ENCODE measurements around the gene MAP7D3.

MAP7D3 gene

DNA sequence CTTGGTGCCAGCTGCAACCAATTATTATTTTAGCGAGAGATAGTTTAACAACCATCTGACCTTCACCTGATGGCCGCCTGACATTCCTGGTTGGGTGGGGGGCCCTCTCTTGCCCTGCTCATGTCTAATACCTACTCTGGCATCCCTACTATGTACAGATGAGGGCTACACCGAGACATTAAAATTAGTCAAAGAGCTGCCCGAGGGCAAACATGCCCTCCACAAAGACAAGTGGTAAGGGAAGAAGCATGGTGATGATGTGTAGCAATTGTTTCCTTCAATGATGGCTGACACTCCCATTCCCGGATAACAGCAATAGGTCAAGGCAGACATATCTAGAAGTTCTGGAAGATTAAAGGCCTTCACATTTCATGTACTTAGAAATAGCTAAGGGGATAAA, 49.6 kb downstream of the MAP7D3 start:
- H3K4me3 ChIP-seq (ENCODE audit: low read depth, low read length): no peak overlapping the region
- no peak for DNase-seq (ENCODE audit: low read depth)
- TF ChIP-seq, protein P1, sequence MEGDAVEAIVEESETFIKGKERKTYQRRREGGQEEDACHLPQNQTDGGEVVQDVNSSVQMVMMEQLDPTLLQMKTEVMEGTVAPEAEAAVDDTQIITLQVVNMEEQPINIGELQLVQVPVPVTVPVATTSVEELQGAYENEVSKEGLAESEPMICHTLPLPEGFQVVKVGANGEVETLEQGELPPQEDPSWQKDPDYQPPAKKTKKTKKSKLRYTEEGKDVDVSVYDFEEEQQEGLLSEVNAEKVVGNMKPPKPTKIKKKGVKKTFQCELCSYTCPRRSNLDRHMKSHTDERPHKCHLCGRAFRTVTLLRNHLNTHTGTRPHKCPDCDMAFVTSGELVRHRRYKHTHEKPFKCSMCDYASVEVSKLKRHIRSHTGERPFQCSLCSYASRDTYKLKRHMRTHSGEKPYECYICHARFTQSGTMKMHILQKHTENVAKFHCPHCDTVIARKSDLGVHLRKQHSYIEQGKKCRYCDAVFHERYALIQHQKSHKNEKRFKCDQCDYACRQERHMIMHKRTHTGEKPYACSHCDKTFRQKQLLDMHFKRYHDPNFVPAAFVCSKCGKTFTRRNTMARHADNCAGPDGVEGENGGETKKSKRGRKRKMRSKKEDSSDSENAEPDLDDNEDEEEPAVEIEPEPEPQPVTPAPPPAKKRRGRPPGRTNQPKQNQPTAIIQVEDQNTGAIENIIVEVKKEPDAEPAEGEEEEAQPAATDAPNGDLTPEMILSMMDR (IDR thresholded peaks at IDR 0.05; ENCODE audit: low read depth, low read length, missing control alignments): no peak

DNA sequence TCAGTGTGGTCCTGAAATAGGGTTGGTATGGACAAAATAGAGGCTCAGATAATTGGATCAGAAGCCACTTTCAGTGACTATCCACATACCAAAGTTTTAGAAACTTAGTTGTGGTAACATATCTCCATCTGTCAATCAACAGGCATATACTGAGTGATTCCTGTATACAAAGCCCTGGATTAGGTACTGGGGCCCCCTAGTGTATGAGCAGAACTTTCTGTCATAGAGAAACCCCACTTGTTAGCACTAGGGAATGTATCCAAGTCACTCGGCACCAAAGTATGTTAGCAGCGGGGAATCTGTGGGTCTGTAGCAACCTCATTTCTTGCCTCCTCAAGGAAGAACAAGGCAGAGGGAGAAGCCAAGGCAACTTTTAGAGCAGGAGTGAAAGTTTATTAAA, 50.7 kb downstream of the MAP7D3 start:
- no peak overlapping the region for H3K4me3 ChIP-seq (ENCODE audit: low read depth, low read length)
- TF ChIP-seq, protein P1 (IDR thresholded peaks at IDR 0.05; ENCODE audit: low read depth, low read length, missing control alignments): no peak
- no peak for DNase-seq (ENCODE audit: low read depth)

DNA sequence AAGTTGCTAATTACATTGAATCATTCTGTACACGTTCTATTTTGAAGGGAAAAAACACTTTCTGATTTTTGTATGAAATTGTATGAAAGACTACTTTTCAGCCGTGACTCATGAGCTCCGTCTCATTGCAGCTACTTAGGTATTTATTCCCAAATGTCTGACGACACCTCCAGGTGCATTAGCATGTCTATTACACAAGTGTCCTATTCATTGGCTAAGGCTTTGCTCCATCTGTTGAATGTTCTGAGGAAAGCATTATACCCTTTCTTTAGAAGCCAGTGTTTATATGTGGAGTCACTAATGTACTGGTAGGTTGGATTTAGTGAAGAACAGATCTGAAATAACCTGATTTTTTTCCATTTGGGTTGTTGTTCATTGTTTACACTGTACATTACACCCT, 51.8 kb downstream of the MAP7D3 start:
- TF ChIP-seq, protein P1 (IDR thresholded peaks at IDR 0.05; ENCODE audit: low read depth, low read length, missing control alignments): no peak
- no peak for DNase-seq (ENCODE audit: low read depth)
- no peak overlapping the region for H3K4me3 ChIP-seq (ENCODE audit: low read depth, low read length)

DNA sequence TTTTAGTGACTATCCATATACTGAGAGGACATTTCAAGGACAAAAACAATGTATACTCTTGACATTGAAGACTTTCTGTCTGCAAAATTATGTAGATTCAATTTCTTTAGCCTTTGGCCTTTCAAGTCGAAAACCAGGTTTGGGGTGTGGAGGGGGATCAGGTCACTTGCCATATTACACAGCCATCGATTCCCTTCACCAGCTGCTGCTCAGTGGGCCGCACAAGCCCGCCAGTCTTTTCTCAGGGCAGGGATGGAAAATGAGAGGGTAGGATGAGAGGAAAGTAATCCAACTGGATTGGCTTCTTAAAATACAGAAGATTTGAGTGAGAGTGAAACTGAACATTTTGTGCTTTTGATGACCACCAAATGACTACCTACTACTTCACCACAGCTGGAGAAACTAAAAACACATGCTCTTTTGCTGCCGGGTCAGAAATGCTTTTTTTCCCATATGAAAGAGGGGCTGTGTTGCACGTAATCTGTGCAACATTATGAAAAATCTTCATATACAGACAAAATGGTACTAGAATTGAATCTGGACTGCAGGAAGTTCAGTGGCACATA, 52.4 kb downstream of the MAP7D3 start:
- TF ChIP-seq, protein P1 (IDR thresholded peaks at IDR 0.05; ENCODE audit: low read depth, low read length, missing control alignments): no peak
- no peak overlapping the region for H3K4me3 ChIP-seq (ENCODE audit: low read depth, low read length)

DNA sequence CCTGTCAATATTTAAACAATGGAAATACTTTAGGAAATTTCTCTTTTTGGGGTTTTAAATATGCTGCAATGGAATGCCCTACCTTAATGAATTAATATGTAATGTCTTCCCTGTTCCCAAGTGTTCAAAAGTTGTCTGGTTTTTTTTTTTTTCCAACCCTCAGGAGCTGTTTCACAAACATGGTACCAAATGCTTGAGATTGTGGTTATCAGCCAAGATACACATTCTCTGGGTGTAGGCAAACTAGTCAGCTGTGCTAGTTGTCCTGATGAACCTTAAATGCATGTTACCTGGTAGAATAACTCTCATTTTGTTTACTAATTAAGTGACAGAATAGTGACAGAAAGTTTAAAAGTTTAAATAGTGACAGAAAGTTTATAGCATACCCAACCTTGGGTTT, 53.2 kb downstream of the MAP7D3 start:
- TF ChIP-seq, protein P1 (IDR thresholded peaks at IDR 0.05; ENCODE audit: low read depth, low read length, missing control alignments): no peak
- no peak overlapping the region for H3K4me3 ChIP-seq (ENCODE audit: low read depth, low read length)
- no peak for DNase-seq (ENCODE audit: low read depth)

More for the DNA sequence above, 52.4 kb downstream of the MAP7D3 start:
- no peak for DNase-seq (ENCODE audit: low read depth)

DNA sequence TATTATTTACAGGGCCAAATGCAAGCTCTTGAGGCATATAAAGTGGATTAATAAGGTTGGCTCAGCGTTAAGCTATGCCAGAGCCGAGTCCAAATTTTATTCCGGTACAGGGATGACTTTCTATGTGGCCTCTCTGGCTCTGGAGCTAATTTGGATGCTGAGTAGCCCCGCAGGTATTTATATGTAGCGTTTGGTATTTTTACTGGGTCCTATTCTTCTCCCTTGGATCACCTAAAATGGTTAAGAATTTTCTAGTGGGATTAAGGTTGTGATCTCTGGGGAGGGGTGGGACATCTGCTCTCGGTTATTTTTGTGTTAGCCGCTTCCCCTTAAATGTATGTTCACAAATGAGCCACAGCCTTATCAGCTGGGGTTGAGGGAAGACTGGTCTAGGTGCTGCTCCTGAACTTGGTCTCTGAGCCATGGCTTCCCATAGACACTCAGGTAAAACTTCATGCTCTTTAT, 54.5 kb downstream of the MAP7D3 start:
- TF ChIP-seq, protein P1 (IDR thresholded peaks at IDR 0.05; ENCODE audit: low read depth, low read length, missing control alignments): no peak
- H3K4me3 ChIP-seq (ENCODE audit: low read depth, low read length): no peak overlapping the region
- DNase-seq (ENCODE audit: low read depth): no peak

DNA sequence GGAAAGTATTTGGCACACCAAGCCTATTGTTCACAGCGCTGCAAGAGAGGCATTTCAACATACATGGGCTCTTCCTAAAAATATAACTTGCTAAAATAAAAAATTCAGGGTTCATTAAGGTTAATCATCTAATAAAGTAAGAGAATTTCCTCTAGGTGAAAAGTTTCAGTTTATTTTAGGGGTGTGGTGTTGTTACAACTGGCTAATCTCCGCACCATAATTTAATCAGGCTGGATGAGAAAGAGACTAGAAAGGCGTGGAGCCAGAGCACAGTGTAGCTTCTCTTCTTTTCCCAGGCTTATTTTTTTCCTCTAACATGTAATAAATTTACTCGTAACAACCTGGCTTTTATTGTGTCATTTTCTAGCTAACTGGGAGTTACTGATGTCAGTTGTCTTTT, 56.0 kb downstream of the MAP7D3 start:
- TF ChIP-seq, protein P1 (IDR thresholded peaks at IDR 0.05; ENCODE audit: low read depth, low read length, missing control alignments): no peak

More for the DNA sequence above, 56.0 kb downstream of the MAP7D3 start:
- DNase-seq (ENCODE audit: low read depth): no peak
- no peak overlapping the region for H3K4me3 ChIP-seq (ENCODE audit: low read depth, low read length)

Data from GM12864 (cell line).